ENCODE measurements around the gene ARID4A.

ARID4A gene

GRCh38 chr14:58299401-58300330 lies 1.3 kb downstream of the ARID4A start:
- Histone ChIP-seq H3K27ac (ENCODE audit: low read length) (peak overlapping the region; percentile 55), H3K27me3 (ENCODE audit: insufficient read depth, low read length, poor library complexity) (no peaks in the 10 kb centered on the region), H3K9me3 (ENCODE audit: insufficient read depth, low read length, severe bottlenecking) (no peaks in the 10 kb centered on the region), H3K4me1 (ENCODE audit: insufficient read depth, low read length) (peaks cover 36% of the 10 kb centered on the region), H3K79me2 (ENCODE audit: insufficient read depth, low read length) (peaks cover 84% of the 10 kb centered on the region), H3K4me2 (ENCODE audit: insufficient read depth, low read length) (peak overlapping the region; percentile 86), H3K4me3 (ENCODE audit: low read depth in 1 of 2, low read length in 2 of 2) (peak overlapping the region; percentile 80 to 90; a peak in 3 of 4 replicates), H2AFZ (ENCODE audit: low read depth, low read length) (peak overlapping the region; percentile 77), H3K9ac (ENCODE audit: low read depth, low read length) (peak overlapping the region; percentile 71), H3K36me3 (ENCODE audit: insufficient read depth, low read length) (peaks cover 35% of the 10 kb centered on the region), H4K20me1 (ENCODE audit: insufficient read depth, low read length) (peaks cover 27% of the 10 kb centered on the region)
- ATAC-seq (ENCODE audit: insufficient read depth, low read depth): no peak
- peak; percentile 28 for DNase-seq
- TF ChIP-seq EZH2 (IDR thresholded peaks at IDR 0.05; ENCODE audit: borderline replicate concordance, low read depth, low read length, severe bottlenecking): no peak

DNA sequence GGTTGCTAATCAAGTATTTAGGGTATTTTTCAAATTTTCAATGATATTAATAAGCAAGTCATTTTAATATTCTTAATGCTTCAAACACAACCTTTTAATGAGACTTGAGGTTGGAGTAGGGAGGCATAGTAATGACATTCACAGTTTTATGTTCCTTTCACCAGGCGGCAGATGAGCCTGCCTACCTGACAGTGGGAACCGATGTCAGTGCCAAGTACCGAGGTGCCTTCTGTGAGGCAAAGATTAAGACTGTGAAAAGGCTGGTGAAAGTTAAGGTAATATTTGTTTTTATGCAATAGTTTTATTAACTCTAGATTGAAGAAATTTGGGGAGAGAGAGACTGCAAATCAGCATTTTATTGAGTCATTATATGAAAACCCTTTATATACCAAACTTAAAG lies 3.1 kb downstream of the ARID4A start:
- no peak overlapping the region for H3K9ac ChIP-seq (ENCODE audit: low read depth, low read length)
- H2AFZ ChIP-seq (ENCODE audit: low read depth, low read length): no peak overlapping the region
- H3K27ac ChIP-seq (ENCODE audit: low read length): no peak overlapping the region
- DNase-seq: no peak
- H3K79me2 ChIP-seq (ENCODE audit: insufficient read depth, low read length): peaks cover 68% of the 10 kb centered on the region
- TF ChIP-seq, protein P1, sequence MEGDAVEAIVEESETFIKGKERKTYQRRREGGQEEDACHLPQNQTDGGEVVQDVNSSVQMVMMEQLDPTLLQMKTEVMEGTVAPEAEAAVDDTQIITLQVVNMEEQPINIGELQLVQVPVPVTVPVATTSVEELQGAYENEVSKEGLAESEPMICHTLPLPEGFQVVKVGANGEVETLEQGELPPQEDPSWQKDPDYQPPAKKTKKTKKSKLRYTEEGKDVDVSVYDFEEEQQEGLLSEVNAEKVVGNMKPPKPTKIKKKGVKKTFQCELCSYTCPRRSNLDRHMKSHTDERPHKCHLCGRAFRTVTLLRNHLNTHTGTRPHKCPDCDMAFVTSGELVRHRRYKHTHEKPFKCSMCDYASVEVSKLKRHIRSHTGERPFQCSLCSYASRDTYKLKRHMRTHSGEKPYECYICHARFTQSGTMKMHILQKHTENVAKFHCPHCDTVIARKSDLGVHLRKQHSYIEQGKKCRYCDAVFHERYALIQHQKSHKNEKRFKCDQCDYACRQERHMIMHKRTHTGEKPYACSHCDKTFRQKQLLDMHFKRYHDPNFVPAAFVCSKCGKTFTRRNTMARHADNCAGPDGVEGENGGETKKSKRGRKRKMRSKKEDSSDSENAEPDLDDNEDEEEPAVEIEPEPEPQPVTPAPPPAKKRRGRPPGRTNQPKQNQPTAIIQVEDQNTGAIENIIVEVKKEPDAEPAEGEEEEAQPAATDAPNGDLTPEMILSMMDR (IDR thresholded peaks at IDR 0.05; ENCODE audit: borderline replicate concordance, extremely low read depth, low read length, poor library complexity, severe bottlenecking): no peak
- no peak for TF ChIP-seq EZH2 (IDR thresholded peaks at IDR 0.05; ENCODE audit: borderline replicate concordance, low read depth, low read length, severe bottlenecking)
- H3K9me3 ChIP-seq (ENCODE audit: insufficient read depth, low read length, severe bottlenecking): no peaks in the 10 kb centered on the region
- peaks cover 20% of the 10 kb centered on the region for H3K4me1 ChIP-seq (ENCODE audit: insufficient read depth, low read length)
- ATAC-seq (ENCODE audit: insufficient read depth, low read depth): no peak
- H3K27me3 ChIP-seq (ENCODE audit: insufficient read depth, low read length, poor library complexity): no peaks in the 10 kb centered on the region
- H3K4me2 ChIP-seq (ENCODE audit: insufficient read depth, low read length): no peak overlapping the region
- H3K36me3 ChIP-seq (ENCODE audit: insufficient read depth, low read length): peaks cover 38% of the 10 kb centered on the region
- peaks cover 11% of the 10 kb centered on the region for H4K20me1 ChIP-seq (ENCODE audit: insufficient read depth, low read length)
- H3K4me3 ChIP-seq (ENCODE audit: low read depth in 1 of 2, low read length in 2 of 2): no peak overlapping the region

GRCh38 chr14:58305730-58306129 lies 7.4 kb downstream of the ARID4A start:
- no peak overlapping the region for H3K4me2 ChIP-seq (ENCODE audit: insufficient read depth, low read length)
- H3K36me3 ChIP-seq (ENCODE audit: insufficient read depth, low read length): peaks cover 54% of the 10 kb centered on the region
- no peak for ATAC-seq (ENCODE audit: insufficient read depth, low read depth)
- no peak for TF ChIP-seq EZH2 (IDR thresholded peaks at IDR 0.05; ENCODE audit: borderline replicate concordance, low read depth, low read length, severe bottlenecking)
- TF ChIP-seq, protein P1 (IDR thresholded peaks at IDR 0.05; ENCODE audit: borderline replicate concordance, extremely low read depth, low read length, poor library complexity, severe bottlenecking): no peak
- no peak overlapping the region for H3K9ac ChIP-seq (ENCODE audit: low read depth, low read length)
- H3K27ac ChIP-seq (ENCODE audit: low read length): no peak overlapping the region
- no peaks in the 10 kb centered on the region for H4K20me1 ChIP-seq (ENCODE audit: insufficient read depth, low read length)
- no peaks in the 10 kb centered on the region for H3K9me3 ChIP-seq (ENCODE audit: insufficient read depth, low read length, severe bottlenecking)
- H3K4me3 ChIP-seq (ENCODE audit: low read depth in 1 of 2, low read length in 2 of 2): no peak overlapping the region
- no peak for DNase-seq
- H3K79me2 ChIP-seq (ENCODE audit: insufficient read depth, low read length): peaks cover 37% of the 10 kb centered on the region
- H3K27me3 ChIP-seq (ENCODE audit: insufficient read depth, low read length, poor library complexity): no peaks in the 10 kb centered on the region
- no peak overlapping the region for H2AFZ ChIP-seq (ENCODE audit: low read depth, low read length)
- H3K4me1 ChIP-seq (ENCODE audit: insufficient read depth, low read length): peaks cover 3% of the 10 kb centered on the region

DNA sequence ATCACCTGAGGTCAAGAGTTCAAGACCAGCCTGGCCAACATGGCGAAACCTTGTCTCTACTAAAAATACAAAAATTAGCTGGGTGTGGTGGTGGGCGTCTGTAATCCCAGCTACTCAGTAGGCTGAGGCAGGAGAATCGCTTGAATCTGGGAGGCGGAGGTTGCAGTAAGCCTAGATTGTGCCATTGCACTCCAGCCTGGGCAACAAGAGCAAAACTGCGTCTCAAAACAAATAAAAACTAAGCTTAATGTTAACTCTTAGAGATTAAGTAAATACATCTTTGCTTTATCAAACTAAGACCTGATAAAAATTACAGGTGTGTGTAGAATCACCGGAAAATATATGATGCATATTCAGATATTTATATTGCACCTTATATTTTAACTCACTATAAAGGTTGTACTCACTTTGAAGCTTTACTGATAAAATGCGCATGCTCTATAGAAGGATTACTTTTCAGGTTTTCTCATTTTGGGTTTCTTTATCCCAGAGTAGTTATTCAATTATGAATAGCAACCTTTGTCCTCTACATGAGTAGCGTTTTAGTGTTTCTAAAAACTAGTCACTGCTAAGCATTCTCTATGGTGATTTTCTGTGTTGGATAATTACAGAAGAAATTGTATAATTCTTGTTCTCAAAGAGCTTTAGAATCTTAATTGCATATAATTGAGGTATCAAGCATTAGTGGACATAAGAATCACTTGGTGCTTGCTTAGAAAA lies 9.4 kb downstream of the ARID4A start:
- H4K20me1 ChIP-seq (ENCODE audit: insufficient read depth, low read length): no peaks in the 10 kb centered on the region
- H3K36me3 ChIP-seq (ENCODE audit: insufficient read depth, low read length): peaks cover 59% of the 10 kb centered on the region

More for the DNA sequence above, 9.4 kb downstream of the ARID4A start:
- Histone ChIP-seq H3K27me3 (ENCODE audit: insufficient read depth, low read length, poor library complexity) (no peaks in the 10 kb centered on the region), H3K27ac (ENCODE audit: low read length) (no peak overlapping the region), H3K9me3 (ENCODE audit: insufficient read depth, low read length, severe bottlenecking) (no peaks in the 10 kb centered on the region), H3K9ac (ENCODE audit: low read depth, low read length) (no peak overlapping the region), H3K4me3 (ENCODE audit: low read depth in 1 of 2, low read length in 2 of 2) (no peak overlapping the region), H3K4me1 (ENCODE audit: insufficient read depth, low read length) (no peaks in the 10 kb centered on the region), H2AFZ (ENCODE audit: low read depth, low read length) (no peak overlapping the region), H3K4me2 (ENCODE audit: insufficient read depth, low read length) (no peak overlapping the region), H3K79me2 (ENCODE audit: insufficient read depth, low read length) (peaks cover 21% of the 10 kb centered on the region)
- ATAC-seq (ENCODE audit: insufficient read depth, low read depth) (no peak), DNase-seq (no peak)
- TF ChIP-seq EZH2 (IDR thresholded peaks at IDR 0.05; ENCODE audit: borderline replicate concordance, low read depth, low read length, severe bottlenecking): no peak
- TF ChIP-seq, protein P1 (IDR thresholded peaks at IDR 0.05; ENCODE audit: borderline replicate concordance, extremely low read depth, low read length, poor library complexity, severe bottlenecking): no peak

All from DND-41 (cell line).